ENCODE results near the gene LHX4.

The LHX4 gene

GRCh38 chr1:180228648-180229482 lies 1.2 kb upstream of the LHX4 start:
- DNase-seq = no peak

GRCh38 chr1:180230416-180230790 lies 339 bp downstream of the LHX4 start:
- no peak for DNase-seq

GRCh38 chr1:180230791-180231505 lies 884 bp downstream of the LHX4 start:
- DNase-seq = no peak

- DNase-seq = no peak
Observed at GRCh38 chr1:180231506-180231921, 1.4 kb downstream of the LHX4 start.

GRCh38 chr1:180231936-180232335 lies 1.9 kb downstream of the LHX4 start:
- no peak for DNase-seq

- DNase-seq = no peak
Observed at GRCh38 chr1:180232521-180233043, 2.5 kb downstream of the LHX4 start.

GRCh38 chr1:180233191-180234011 lies 3.3 kb downstream of the LHX4 start:
- DNase-seq = no peak

GRCh38 chr1:180234369-180235076 lies 4.5 kb downstream of the LHX4 start:
- DNase-seq = no peak

- DNase-seq = no peak
Observed at GRCh38 chr1:180235077-180235501, 5.0 kb downstream of the LHX4 start.

GRCh38 chr1:180235502-180236239 lies 5.6 kb downstream of the LHX4 start:
- no peak for DNase-seq

GRCh38 chr1:180236698-180237509 lies 6.8 kb downstream of the LHX4 start:
- DNase-seq = no peak

GRCh38 chr1:180237869-180238476 lies 7.9 kb downstream of the LHX4 start:
- no peak for DNase-seq

- no peak for DNase-seq
Observed at GRCh38 chr1:180238675-180239074, 8.6 kb downstream of the LHX4 start.

GRCh38 chr1:180239145-180240096 lies 9.4 kb downstream of the LHX4 start:
- no peak for DNase-seq

GRCh38 chr1:180241716-180242544 lies 11.9 kb downstream of the LHX4 start:
- no peak for DNase-seq

GRCh38 chr1:180243517-180244221 lies 13.6 kb downstream of the LHX4 start:
- DNase-seq = no peak

- DNase-seq = no peak
Observed at GRCh38 chr1:180244840-180245239, 14.8 kb downstream of the LHX4 start.

GRCh38 chr1:180246579-180246978 lies 16.5 kb downstream of the LHX4 start:
- no peak for DNase-seq

Measured in suppressor macrophage treated with lipopolysaccharide for 4 hours (primary cell).